Esophagus muscularis mucosa (tissue), 4 donors: ENCODE results near the gene DOCK1. TPM values are rescaled to one million over a fixed set of nuclear protein-coding genes. Genes with fewer than 3 reads are reported as not detected.

Experiments
- DNase-seq: peaks from one replicate; pipeline ENCODE4 v3.0.0-alpha.2; 2017; ENCODE audit errors: extremely low spot score
- H3K27ac ChIP-seq, 4 donors: fragments of 200-600 bp; sonication (generic); replicated peaks in 1 of 4; 1 replicate in 3 of 4; 2 replicates in 1 of 4; pipeline ENCODE4 v1.5.1; 2016 to 2019; ENCODE audit warnings: mild to moderate bottlenecking in 1 of 4
- H3K27me3 ChIP-seq, 4 donors: fragments of 200-600 bp; sonication (generic); one replicate each; pipeline versions ENCODE4 v1.5.1 to v1.6.0; 2016 to 2019
- H3K36me3 ChIP-seq, 4 donors: fragments of 200-600 bp; sonication (generic); one replicate each; pipeline ENCODE4 v1.5.1; 2016 to 2019
- H3K4me1 ChIP-seq, 4 donors: fragments of 200-600 bp; sonication (generic); one replicate each; pipeline ENCODE4 v1.5.1; 2016 to 2019
- H3K4me3 ChIP-seq, 4 donors: fragments of 200-600 bp; sonication (generic); 1 replicate in 2 of 4; 2 replicates in 2 of 4; pipeline ENCODE4 v1.5.1; 2016 to 2019; ENCODE audit warnings: mild to moderate bottlenecking in 4 of 4, moderate library complexity in 1 of 4
- H3K9me3 ChIP-seq, 4 donors: fragments of 200-600 bp; sonication (generic); 1 replicate in 3 of 4; 2 replicates in 1 of 4; pipeline ENCODE4 v1.5.1; 2016 to 2019
- EP300 ChIP-seq: sonication (generic); formaldehyde crosslinking; IDR thresholded peaks from one replicate; pipeline ENCODE4 v1.6.1; 2017; ENCODE audit warnings: antibody characterized with exemption
- POLR2A ChIP-seq: fragments of 450-650 bp; IDR thresholded peaks from one replicate; pipeline ENCODE4 v1.6.1; 2017; ENCODE audit warnings: antibody characterized with exemption, moderate library complexity, mild to moderate bottlenecking, low read depth
- POLR2AphosphoS5 ChIP-seq, 2 donors: sonication (generic); formaldehyde crosslinking; IDR thresholded peaks; one replicate each; pipeline ENCODE4 v1.6.1; 2017; ENCODE audit warnings: antibody characterized with exemption in 2 of 2
- WGBS: methylation state at CpG from one replicate; pipeline ENCODE4 v1.1.5; 2018; 5-methylcytosine and 5-hydroxymethylcytosine counted together
- intact Hi-C: fragments of 100-400 bp; cut with DNase I; formaldehyde crosslinking; loops from one replicate; pipeline ENCODE4 v1.15.1; 2023
- total RNA-seq, 4 donors: library from RNA; depleted of rRNA; stranded (reverse); fragments of >200 nt; gene quantifications; one replicate each; pipeline versions ENCODE4 v1.1.0 to v1.2.1, GENCODE V29; 2016
- TF ChIP-seq, protein P1 (sequence below), 3 experiments: fragments of 200-600 bp in 2 of 3; fragments of 450-650 bp in 1 of 3; sonication (generic) in 2 of 3; IDR thresholded peaks; one replicate each; pipeline ENCODE4 v1.5.1; 2017 to 2019; ENCODE audit warnings: antibody characterized with exemption in 3 of 3, mild to moderate bottlenecking in 2 of 3, moderate library complexity in 1 of 3

Gene DOCK1
- total RNA-seq, 4 donors from 2014 or later = 41.4 to 60.3 (median 55.3) TPM

DNA sequence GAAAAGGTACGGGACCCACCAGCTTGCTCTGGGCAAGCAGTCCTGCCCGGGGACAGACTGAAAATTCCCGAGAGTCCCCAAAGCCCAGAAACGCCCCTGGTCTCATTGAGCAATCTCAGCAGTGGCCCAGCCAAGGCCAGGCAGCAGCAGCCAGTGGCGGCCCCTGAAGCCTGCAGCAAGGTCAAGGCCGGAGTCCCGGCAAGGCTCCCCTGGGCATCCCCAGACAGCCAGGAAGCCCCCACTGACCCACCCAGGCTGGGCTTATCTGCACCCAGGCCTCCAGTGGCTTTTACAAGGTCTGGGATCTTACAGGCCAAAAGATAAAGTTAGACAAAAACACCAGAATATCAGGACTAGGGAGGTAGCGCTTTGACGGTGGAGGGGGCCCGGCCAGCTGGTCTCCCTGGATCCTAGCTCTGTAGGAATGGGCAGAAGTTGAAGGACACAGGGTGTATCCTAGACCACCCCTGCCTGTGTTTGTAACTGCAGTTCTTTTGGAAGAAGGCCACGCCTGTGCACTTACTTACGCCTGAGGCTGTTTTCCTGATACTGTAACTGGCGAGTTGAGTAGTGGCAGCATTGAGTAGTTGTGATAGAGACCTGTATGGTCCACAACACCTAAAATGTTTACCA, 513.4 kb downstream of the DOCK1 start:
- H3K4me1 ChIP-seq = no peaks in the 10 kb centered on the region
- no peak overlapping the region for H3K4me3 ChIP-seq
- H3K36me3 ChIP-seq = peaks cover 12 to 66% (median 49%) of the 10 kb centered on the region in 4 donors
- no peak for DNase-seq
- TF ChIP-seq POLR2AphosphoS5 (IDR thresholded peaks at IDR 0.05) = no peak
- no peak for TF ChIP-seq POLR2A
- TF ChIP-seq, protein P1, sequence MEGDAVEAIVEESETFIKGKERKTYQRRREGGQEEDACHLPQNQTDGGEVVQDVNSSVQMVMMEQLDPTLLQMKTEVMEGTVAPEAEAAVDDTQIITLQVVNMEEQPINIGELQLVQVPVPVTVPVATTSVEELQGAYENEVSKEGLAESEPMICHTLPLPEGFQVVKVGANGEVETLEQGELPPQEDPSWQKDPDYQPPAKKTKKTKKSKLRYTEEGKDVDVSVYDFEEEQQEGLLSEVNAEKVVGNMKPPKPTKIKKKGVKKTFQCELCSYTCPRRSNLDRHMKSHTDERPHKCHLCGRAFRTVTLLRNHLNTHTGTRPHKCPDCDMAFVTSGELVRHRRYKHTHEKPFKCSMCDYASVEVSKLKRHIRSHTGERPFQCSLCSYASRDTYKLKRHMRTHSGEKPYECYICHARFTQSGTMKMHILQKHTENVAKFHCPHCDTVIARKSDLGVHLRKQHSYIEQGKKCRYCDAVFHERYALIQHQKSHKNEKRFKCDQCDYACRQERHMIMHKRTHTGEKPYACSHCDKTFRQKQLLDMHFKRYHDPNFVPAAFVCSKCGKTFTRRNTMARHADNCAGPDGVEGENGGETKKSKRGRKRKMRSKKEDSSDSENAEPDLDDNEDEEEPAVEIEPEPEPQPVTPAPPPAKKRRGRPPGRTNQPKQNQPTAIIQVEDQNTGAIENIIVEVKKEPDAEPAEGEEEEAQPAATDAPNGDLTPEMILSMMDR (IDR thresholded peaks at IDR 0.05) = no peak
- no peak for TF ChIP-seq EP300
- H3K9me3 ChIP-seq = no peaks in the 10 kb centered on the region
- intact Hi-C loops = no loop called here
- H3K27me3 ChIP-seq = no peaks in the 10 kb centered on the region
- H3K27ac ChIP-seq = no peak overlapping the region
- WGBS = 96% methylated on average over 6 of the region's 13 CpGs

DNA sequence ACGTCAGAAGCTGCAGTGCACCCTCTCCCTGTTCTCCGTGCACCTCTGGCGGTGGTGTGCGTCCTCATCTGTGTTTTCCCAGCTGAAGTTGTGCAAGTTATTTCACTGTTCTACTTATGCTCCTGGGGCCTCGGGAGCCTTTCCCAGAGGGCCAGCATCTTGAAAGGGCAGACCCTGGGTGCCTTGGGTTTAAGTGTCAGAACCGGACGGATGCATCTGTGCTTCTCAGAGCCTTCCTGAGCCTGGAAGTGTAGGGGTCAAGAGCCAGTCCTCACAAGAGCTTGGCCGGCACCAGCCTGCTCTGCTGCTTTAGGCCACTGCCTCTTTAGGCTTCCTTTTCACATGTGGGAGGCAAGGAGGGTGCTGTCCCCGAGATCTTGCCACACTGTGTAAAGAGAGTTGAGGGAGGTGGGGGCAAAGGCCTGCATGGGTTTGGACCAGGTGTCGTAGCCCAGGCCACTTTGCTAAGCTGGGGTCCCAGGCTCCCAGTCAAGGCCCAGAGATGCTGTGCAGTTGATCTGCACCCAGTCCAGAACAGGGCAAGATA, 515.0 kb downstream of the DOCK1 start:
- no peaks in the 10 kb centered on the region for H3K9me3 ChIP-seq
- H3K36me3 ChIP-seq = peaks cover 12 to 70% (median 54%) of the 10 kb centered on the region in 4 donors
- H3K4me1 ChIP-seq = no peaks in the 10 kb centered on the region
- no peak overlapping the region for H3K4me3 ChIP-seq
- DNase-seq = no peak
- no peaks in the 10 kb centered on the region for H3K27me3 ChIP-seq
- WGBS = 95% methylated on average over 8 of the region's 10 CpGs
- intact Hi-C loops = no loop called here
- no peak overlapping the region for H3K27ac ChIP-seq
- TF ChIP-seq EP300 = no peak
- no peak for TF ChIP-seq POLR2AphosphoS5 (IDR thresholded peaks at IDR 0.05)
- TF ChIP-seq, protein P1 (IDR thresholded peaks at IDR 0.05) = no peak
- no peak for TF ChIP-seq POLR2A

DNA sequence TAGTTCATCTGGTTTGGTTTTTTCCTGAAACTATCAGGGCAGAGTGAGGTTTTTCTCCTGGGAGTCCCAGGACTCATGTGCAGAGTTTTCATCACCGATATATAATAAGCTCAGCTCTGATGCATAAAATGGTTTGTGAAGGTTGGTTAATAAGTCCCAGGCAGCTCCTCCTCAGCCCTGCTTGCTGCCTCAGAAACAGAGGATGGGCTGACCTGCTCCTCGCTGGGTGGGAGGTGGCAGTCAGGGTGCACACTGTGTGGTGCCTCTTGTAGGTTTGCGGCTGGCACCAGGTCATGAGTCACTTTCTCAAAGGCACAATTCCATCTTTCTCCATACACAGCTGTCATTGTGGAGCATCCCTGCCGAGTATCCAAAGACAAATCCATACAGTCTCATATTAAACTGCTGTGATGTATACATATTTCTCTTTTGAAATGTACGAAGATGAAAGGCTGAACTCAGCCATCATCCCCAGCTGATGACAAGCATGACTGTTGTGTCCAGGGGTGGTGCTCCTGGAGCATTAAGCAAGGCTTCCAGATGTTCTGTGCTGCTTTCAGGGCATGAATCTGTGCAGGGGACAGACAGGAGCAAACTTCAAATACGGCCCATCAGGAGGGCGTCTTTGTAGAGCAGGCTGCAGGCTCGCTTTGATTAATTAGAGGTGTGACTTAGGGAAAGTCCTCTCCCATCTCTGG, 518.1 kb downstream of the DOCK1 start:
- TF ChIP-seq POLR2A = no peak
- no peak for TF ChIP-seq EP300
- TF ChIP-seq, protein P1 (IDR thresholded peaks at IDR 0.05) = no peak
- no peak for TF ChIP-seq POLR2AphosphoS5 (IDR thresholded peaks at IDR 0.05)
- 92% methylated on average over 8 of the region's 8 CpGs for WGBS
- peaks cover 30 to 76% (median 66%) of the 10 kb centered on the region in 4 donors for H3K36me3 ChIP-seq
- H3K4me1 ChIP-seq = no peaks in the 10 kb centered on the region
- H3K27me3 ChIP-seq = no peaks in the 10 kb centered on the region
- intact Hi-C loops = no loop called here
- DNase-seq = no peak
- no peaks in the 10 kb centered on the region for H3K9me3 ChIP-seq
- no peak overlapping the region for H3K27ac ChIP-seq
- no peak overlapping the region for H3K4me3 ChIP-seq

DNA sequence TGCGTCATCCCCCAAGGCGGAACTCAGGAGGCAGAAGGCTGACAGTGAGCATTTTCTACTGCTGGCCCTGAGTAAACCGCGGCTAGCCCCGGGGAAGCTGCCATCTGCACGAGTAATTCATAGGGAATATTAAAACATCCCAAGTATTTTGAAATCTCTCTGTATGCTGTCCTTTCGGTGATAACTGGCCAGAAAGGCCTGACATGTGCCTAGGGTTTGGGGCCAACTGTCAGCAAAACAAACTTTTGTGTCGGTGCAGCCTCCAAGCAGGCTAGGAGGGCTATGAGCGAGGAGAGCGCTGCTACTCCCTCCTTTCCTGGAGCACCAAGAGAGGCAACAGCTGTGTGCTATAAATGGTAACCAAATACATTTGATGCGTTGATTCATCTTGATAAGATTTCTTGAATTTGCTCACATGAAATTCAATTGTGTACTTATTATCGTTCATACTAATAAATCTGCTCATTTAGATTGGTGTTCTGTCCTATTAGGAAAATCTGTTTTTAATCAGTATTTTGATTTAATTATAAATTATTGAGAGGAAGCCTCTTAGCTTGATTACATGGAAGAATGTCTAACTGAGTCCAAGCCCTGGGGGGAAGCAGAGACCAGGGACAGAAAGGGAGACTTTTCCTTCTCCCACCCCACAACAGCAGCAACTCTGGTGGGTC, 519.5 kb downstream of the DOCK1 start:
- TF ChIP-seq, protein P1 (IDR thresholded peaks at IDR 0.05) = no peak
- TF ChIP-seq POLR2A (no peak), POLR2AphosphoS5 (IDR thresholded peaks at IDR 0.05) (no peak), EP300 (no peak)
- Histone ChIP-seq H3K4me3 (no peak overlapping the region), H3K36me3 (peaks cover 25 to 62% (median 62%) of the 10 kb centered on the region in 4 donors), H3K9me3 (no peaks in the 10 kb centered on the region), H3K27ac (no peak overlapping the region), H3K27me3 (no peaks in the 10 kb centered on the region), H3K4me1 (no peaks in the 10 kb centered on the region)
- intact Hi-C loops = no loop called here
- 76% methylated on average over 12 of the region's 12 CpGs for WGBS
- no peak for DNase-seq
